ENCODE results near the gene CRMP1.

CRMP1 gene

GRCh38 chr4:5843573-5844530, 49.0 kb downstream of the CRMP1 start:
- no peak for TF ChIP-seq EZH2phosphoT487 (IDR thresholded peaks at IDR 0.05; ENCODE audit: borderline replicate concordance)
- TF ChIP-seq, protein P1, sequence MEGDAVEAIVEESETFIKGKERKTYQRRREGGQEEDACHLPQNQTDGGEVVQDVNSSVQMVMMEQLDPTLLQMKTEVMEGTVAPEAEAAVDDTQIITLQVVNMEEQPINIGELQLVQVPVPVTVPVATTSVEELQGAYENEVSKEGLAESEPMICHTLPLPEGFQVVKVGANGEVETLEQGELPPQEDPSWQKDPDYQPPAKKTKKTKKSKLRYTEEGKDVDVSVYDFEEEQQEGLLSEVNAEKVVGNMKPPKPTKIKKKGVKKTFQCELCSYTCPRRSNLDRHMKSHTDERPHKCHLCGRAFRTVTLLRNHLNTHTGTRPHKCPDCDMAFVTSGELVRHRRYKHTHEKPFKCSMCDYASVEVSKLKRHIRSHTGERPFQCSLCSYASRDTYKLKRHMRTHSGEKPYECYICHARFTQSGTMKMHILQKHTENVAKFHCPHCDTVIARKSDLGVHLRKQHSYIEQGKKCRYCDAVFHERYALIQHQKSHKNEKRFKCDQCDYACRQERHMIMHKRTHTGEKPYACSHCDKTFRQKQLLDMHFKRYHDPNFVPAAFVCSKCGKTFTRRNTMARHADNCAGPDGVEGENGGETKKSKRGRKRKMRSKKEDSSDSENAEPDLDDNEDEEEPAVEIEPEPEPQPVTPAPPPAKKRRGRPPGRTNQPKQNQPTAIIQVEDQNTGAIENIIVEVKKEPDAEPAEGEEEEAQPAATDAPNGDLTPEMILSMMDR (conservative IDR thresholded peaks at IDR 0.05; ENCODE audit: low read length) = no peak
- H3K36me3 ChIP-seq (ENCODE audit: insufficient read depth, low read length) = no peaks in the 10 kb centered on the region
- no peaks in the 10 kb centered on the region for H3K27me3 ChIP-seq (ENCODE audit: insufficient read depth, low read length, poor library complexity, severe bottlenecking)
- H2AFZ ChIP-seq (ENCODE audit: low read length) = no peak overlapping the region
- no peak overlapping the region for H3K4me2 ChIP-seq (ENCODE audit: low read depth, low read length, poor library complexity, severe bottlenecking)
- H3K4me3 ChIP-seq (ENCODE audit: low read length, poor library complexity, severe bottlenecking) = no peak overlapping the region
- H4K20me1 ChIP-seq (ENCODE audit: insufficient read depth, low read length, poor library complexity, severe bottlenecking) = no peaks in the 10 kb centered on the region
- no peaks in the 10 kb centered on the region for H3F3A ChIP-seq (ENCODE audit: low read depth)
- no peaks in the 10 kb centered on the region for H3K9me3 ChIP-seq (ENCODE audit: insufficient read depth, low read depth, low read length)
- no peak overlapping the region for H3K9ac ChIP-seq (ENCODE audit: low read depth, low read length, poor library complexity, severe bottlenecking)
- no peaks in the 10 kb centered on the region for H3K9me2 ChIP-seq (replicated peaks; ENCODE audit: low read depth, low read length)
- no peaks in the 10 kb centered on the region for H3K4me1 ChIP-seq (ENCODE audit: insufficient read depth, low read length, poor library complexity, severe bottlenecking)
- no peaks in the 10 kb centered on the region for H3K79me2 ChIP-seq (ENCODE audit: insufficient read depth, low read length)

GRCh38 chr4:5842456-5842855, 50.4 kb downstream of the CRMP1 start:
- H3K9ac ChIP-seq (ENCODE audit: low read depth, low read length, poor library complexity, severe bottlenecking) = no peak overlapping the region
- no peaks in the 10 kb centered on the region for H3K27me3 ChIP-seq (ENCODE audit: insufficient read depth, low read length, poor library complexity, severe bottlenecking)
- no peak overlapping the region for H3K4me3 ChIP-seq (ENCODE audit: low read length, poor library complexity, severe bottlenecking)
- H3K36me3 ChIP-seq (ENCODE audit: insufficient read depth, low read length) = no peaks in the 10 kb centered on the region
- no peaks in the 10 kb centered on the region for H4K20me1 ChIP-seq (ENCODE audit: insufficient read depth, low read length, poor library complexity, severe bottlenecking)
- no peaks in the 10 kb centered on the region for H3K9me2 ChIP-seq (replicated peaks; ENCODE audit: low read depth, low read length)
- TF ChIP-seq, protein P1 (conservative IDR thresholded peaks at IDR 0.05; ENCODE audit: low read length) = no peak
- no peak for TF ChIP-seq EZH2phosphoT487 (IDR thresholded peaks at IDR 0.05; ENCODE audit: borderline replicate concordance)
- no peaks in the 10 kb centered on the region for H3F3A ChIP-seq (ENCODE audit: low read depth)
- H3K4me1 ChIP-seq (ENCODE audit: insufficient read depth, low read length, poor library complexity, severe bottlenecking) = no peaks in the 10 kb centered on the region
- H3K79me2 ChIP-seq (ENCODE audit: insufficient read depth, low read length) = no peaks in the 10 kb centered on the region
- H3K4me2 ChIP-seq (ENCODE audit: low read depth, low read length, poor library complexity, severe bottlenecking) = no peak overlapping the region
- H3K9me3 ChIP-seq (ENCODE audit: insufficient read depth, low read depth, low read length) = no peaks in the 10 kb centered on the region
- H2AFZ ChIP-seq (ENCODE audit: low read length) = no peak overlapping the region

DNA sequence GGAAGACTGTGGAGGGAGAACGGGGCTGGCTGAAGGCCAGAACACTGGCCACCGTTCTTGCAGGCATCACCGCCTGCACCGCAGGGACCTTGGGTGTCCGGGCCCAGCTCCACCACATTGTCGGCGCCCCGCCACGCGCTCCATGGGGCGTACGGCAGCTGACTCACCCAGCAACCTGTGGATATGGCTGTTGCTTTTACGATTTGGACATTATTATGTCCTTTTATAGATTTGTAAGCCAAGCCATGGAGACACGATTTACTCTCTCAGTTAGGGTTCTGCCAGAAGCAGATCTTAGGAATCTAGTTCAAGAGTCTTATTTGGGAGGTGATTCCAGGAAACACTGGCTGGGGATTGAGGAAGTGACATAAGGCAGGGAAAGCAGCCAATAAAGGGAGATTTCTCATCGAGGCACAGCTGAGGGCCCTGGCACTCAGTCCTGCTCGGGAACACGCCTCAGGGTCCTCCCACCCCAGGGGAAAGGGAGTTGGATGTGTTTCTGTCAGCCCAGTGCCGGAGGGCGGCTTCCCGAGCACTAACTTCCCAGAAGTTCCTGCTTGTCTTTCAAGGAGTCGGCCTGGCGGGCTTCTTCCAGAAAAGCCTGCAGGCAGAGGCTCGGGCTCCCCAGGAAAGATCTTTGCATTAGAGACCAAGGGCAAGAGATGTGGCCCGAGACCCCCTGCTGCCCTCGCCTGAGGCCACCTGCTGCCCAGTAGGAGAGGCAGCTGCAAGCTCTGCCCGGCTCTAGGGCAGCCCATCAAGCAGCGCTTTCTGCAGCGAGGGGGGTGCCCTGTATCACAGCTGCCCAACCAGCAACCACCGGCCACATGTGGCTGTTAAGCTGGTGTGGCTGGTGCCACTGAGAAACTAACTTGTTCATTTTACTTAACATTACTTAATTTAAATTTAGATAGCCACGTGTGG, 52.9 kb downstream of the CRMP1 start:
- Histone ChIP-seq H3K4me1 (ENCODE audit: insufficient read depth, low read length, poor library complexity, severe bottlenecking) (no peaks in the 10 kb centered on the region), H3F3A (ENCODE audit: low read depth) (no peaks in the 10 kb centered on the region), H3K9me3 (ENCODE audit: insufficient read depth, low read depth, low read length) (no peaks in the 10 kb centered on the region), H3K9ac (ENCODE audit: low read depth, low read length, poor library complexity, severe bottlenecking) (no peak overlapping the region), H3K79me2 (ENCODE audit: insufficient read depth, low read length) (no peaks in the 10 kb centered on the region), H4K20me1 (ENCODE audit: insufficient read depth, low read length, poor library complexity, severe bottlenecking) (no peaks in the 10 kb centered on the region), H2AFZ (ENCODE audit: low read length) (no peak overlapping the region), H3K9me2 (replicated peaks; ENCODE audit: low read depth, low read length) (no peaks in the 10 kb centered on the region), H3K27me3 (ENCODE audit: insufficient read depth, low read length, poor library complexity, severe bottlenecking) (no peaks in the 10 kb centered on the region), H3K4me2 (ENCODE audit: low read depth, low read length, poor library complexity, severe bottlenecking) (no peak overlapping the region), H3K4me3 (ENCODE audit: low read length, poor library complexity, severe bottlenecking) (no peak overlapping the region), H3K36me3 (ENCODE audit: insufficient read depth, low read length) (no peaks in the 10 kb centered on the region)
- TF ChIP-seq, protein P1 (conservative IDR thresholded peaks at IDR 0.05; ENCODE audit: low read length) = no peak
- TF ChIP-seq EZH2phosphoT487 (IDR thresholded peaks at IDR 0.05; ENCODE audit: borderline replicate concordance) = no peak

Data from Loucy (cell line).